Measurements from ENCODE around the gene PI4KA.

Gene PI4KA

DNA sequence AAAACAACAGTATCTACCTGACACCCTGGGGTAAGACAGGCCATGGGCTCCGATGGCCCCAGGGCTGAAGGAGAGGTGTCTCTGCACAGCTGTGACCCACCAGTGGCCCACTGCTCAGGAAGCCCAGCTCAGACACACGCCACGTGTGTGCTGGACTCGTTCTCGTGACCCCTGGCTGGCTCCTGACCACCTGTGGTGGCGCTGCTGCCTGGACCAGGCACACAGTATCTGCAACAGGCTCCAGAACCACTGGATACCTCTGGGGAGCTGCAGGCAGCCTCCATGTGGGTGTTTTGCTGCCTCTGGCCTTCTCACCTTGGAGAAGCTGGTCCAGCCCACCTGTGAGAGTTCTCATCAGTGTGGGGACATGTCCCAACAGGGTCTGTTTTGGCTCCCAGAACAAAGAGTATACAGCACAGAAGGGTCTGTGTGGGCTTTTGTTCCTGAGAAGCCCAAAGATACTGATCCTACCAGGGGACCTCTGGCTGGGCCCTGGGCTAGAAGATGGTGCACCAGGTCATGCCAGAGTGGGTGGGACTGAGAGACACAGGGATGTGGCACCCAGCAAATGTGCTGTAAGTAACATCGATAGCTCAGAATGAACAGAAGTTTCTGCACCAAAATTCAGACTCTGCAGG, 106.4 kb downstream of the PI4KA start:
- H3K27ac ChIP-seq, result no peak overlapping the region
- TF ChIP-seq, protein P1, sequence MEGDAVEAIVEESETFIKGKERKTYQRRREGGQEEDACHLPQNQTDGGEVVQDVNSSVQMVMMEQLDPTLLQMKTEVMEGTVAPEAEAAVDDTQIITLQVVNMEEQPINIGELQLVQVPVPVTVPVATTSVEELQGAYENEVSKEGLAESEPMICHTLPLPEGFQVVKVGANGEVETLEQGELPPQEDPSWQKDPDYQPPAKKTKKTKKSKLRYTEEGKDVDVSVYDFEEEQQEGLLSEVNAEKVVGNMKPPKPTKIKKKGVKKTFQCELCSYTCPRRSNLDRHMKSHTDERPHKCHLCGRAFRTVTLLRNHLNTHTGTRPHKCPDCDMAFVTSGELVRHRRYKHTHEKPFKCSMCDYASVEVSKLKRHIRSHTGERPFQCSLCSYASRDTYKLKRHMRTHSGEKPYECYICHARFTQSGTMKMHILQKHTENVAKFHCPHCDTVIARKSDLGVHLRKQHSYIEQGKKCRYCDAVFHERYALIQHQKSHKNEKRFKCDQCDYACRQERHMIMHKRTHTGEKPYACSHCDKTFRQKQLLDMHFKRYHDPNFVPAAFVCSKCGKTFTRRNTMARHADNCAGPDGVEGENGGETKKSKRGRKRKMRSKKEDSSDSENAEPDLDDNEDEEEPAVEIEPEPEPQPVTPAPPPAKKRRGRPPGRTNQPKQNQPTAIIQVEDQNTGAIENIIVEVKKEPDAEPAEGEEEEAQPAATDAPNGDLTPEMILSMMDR (IDR thresholded peaks at IDR 0.05), result no peak
- TF ChIP-seq ZFX (IDR thresholded peaks at IDR 0.05; ENCODE audit: borderline replicate concordance), result no peak

GRCh38 chr22:20751185-20751851, 107.3 kb downstream of the PI4KA start:
- H3K27ac ChIP-seq, result no peak overlapping the region
- TF ChIP-seq, protein P1 (IDR thresholded peaks at IDR 0.05), result no peak
- TF ChIP-seq ZFX (IDR thresholded peaks at IDR 0.05; ENCODE audit: borderline replicate concordance), result no peak

DNA sequence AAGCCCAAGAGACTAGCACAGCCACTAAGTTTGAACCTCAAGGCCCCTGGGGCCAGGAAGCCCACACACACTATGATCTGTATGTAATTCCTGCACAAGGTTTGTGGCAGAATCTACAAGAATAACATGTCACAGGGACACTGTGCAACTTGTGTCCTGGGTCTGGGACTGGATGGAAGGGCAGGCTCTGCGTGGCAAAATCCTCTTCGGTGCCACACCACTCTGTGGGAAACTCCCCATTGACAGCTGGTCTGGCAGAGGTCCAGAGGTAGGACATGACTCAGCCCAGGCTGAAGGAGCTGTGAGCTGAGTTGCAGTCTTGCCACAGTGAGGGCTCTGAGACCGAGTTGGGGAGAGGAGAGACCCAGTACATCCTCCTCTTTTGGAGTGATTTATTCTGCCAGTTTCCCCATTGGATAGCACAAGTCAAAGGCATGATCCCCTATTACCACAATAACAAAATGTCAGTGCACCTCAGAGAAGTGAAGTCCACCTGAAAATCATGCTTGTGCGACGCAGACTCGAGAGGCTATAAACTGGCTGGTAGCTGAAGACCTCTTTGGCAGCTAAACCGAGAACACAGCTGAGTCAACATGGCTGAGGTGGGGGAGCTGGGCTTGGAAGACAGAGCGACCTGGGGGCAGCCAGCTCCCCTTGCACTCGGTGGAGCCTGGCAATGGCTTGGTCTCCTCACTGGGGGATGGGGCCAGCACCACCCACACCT, 108.0 kb downstream of the PI4KA start:
- TF ChIP-seq, protein P1 (IDR thresholded peaks at IDR 0.05), result no peak
- no peak for TF ChIP-seq ZFX (IDR thresholded peaks at IDR 0.05; ENCODE audit: borderline replicate concordance)
- H3K27ac ChIP-seq, result no peak overlapping the region

DNA sequence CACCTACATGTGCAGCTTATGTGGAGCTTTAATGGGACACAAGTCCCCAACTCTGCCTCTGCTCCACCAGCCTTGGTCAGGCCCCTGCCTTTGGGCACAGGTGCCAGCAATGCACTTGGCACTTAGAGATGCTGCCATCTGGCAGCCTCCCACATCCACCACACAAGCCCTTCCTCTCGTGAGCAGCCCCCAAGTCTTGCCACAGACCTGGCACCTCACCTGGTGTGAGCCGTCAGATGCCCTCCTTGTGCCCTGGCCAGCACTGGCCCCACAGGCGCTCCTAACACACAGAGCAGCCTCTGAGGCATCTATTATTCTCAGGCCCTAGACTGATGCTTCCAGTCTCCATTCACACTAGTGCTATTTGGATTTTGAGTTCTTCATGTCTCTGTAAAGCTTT, 109.2 kb downstream of the PI4KA start:
- no peak overlapping the region for H3K27ac ChIP-seq
- TF ChIP-seq, protein P1 (IDR thresholded peaks at IDR 0.05), result no peak
- no peak for TF ChIP-seq ZFX (IDR thresholded peaks at IDR 0.05; ENCODE audit: borderline replicate concordance)

DNA sequence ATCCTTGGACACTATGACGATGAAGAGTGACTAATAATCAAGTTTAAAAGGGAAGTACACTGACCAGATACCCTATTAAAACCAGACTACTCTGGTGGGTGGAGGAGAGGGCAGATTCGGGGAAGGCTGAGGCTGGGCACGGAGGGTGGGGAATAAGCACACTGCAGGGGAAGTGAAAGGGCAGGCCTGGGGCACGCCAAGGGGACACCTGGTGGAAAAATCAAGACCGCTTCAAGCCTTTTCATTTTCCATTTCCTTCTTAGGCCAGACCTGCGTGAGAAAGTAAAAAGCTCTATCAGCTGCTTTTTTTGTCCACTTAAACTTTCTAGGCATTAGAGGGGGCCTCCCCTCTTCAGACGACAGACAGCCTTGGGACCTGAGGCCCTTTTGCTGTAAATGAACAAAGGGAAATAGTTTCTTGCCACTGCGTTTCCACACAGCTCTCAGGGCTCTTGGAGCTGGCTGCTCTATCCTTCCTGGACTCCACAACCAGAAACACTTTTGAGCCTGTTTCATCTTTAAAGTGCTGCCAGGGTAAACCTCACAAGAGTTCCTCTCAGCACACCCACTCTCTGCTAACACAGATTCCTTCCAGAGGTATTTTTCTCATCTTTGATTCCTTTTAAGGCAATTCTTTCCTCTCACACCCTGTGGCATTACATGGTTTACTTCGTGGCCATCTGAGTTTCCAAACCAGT, 109.7 kb downstream of the PI4KA start:
- no peak overlapping the region for H3K27ac ChIP-seq
- TF ChIP-seq ZFX (IDR thresholded peaks at IDR 0.05; ENCODE audit: borderline replicate concordance), result no peak
- TF ChIP-seq, protein P1 (IDR thresholded peaks at IDR 0.05), result no peak

DNA sequence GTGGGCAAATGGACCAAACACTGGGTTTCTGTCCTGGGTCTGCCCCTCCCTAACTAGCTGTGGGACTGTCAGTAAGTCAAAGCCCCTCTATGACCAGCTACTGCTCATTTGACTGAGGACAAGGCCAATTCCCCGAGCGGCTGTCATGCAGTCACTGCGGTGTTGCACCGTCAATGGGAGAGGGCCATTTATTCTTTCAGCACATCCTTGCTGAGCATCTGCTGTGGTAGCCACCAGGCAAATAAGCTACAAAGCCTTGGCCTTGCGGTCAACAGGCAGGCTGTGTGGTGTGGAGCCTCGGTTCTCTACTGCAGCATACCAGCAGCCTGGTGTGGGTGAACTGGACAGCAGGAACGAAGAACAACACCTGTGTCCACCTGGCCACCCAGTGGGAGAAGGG, 110.5 kb downstream of the PI4KA start:
- TF ChIP-seq ZFX (IDR thresholded peaks at IDR 0.05; ENCODE audit: borderline replicate concordance), result no peak
- no peak overlapping the region for H3K27ac ChIP-seq

- no peak for TF ChIP-seq ZFX (IDR thresholded peaks at IDR 0.05; ENCODE audit: borderline replicate concordance)
- TF ChIP-seq, protein P1 (IDR thresholded peaks at IDR 0.05), result no peak
- no peak overlapping the region for H3K27ac ChIP-seq
These were observed 111.4 kb downstream of the PI4KA start for GRCh38 chr22:20747223-20747622.
